ENCODE measurements around the gene OR2A2.

OR2A2 gene

DNA sequence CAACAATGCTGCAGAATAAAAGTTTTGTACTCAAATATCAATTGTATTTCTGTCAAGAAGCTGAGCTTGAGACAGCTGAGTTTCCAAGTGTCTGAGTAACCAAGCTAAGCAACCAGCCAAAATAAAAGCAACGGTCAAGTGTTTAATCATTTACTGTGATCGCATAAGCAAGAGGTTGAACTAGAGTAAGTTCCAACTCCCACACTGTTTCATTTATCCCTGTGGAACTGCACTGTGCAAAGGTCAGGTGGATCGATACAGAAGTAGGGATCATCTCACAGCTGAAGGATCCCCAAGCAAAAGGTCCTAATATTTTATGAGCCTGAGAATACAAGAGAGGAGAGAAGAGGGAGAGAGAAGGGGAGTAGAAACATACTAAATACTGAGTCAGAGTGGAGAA, 35.0 kb downstream of the OR2A2 start:
- no peaks in the 10 kb centered on the region for H3K27me3 Mint-ChIP-seq (ENCODE audit: low read depth, poor library complexity)
- no peak overlapping the region for H3K4me3 Mint-ChIP-seq
- peaks cover 6% of the 10 kb centered on the region for H3K36me3 Mint-ChIP-seq (ENCODE audit: low read depth)
- no peak for DNase-seq
- TF ChIP-seq, protein P1, sequence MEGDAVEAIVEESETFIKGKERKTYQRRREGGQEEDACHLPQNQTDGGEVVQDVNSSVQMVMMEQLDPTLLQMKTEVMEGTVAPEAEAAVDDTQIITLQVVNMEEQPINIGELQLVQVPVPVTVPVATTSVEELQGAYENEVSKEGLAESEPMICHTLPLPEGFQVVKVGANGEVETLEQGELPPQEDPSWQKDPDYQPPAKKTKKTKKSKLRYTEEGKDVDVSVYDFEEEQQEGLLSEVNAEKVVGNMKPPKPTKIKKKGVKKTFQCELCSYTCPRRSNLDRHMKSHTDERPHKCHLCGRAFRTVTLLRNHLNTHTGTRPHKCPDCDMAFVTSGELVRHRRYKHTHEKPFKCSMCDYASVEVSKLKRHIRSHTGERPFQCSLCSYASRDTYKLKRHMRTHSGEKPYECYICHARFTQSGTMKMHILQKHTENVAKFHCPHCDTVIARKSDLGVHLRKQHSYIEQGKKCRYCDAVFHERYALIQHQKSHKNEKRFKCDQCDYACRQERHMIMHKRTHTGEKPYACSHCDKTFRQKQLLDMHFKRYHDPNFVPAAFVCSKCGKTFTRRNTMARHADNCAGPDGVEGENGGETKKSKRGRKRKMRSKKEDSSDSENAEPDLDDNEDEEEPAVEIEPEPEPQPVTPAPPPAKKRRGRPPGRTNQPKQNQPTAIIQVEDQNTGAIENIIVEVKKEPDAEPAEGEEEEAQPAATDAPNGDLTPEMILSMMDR (IDR thresholded peaks at IDR 0.05) = no peak
- H3K27ac Mint-ChIP-seq = no peak overlapping the region
- peaks cover 31% of the 10 kb centered on the region for H3K9me3 Mint-ChIP-seq
- H3K4me1 Mint-ChIP-seq = no peaks in the 10 kb centered on the region

DNA sequence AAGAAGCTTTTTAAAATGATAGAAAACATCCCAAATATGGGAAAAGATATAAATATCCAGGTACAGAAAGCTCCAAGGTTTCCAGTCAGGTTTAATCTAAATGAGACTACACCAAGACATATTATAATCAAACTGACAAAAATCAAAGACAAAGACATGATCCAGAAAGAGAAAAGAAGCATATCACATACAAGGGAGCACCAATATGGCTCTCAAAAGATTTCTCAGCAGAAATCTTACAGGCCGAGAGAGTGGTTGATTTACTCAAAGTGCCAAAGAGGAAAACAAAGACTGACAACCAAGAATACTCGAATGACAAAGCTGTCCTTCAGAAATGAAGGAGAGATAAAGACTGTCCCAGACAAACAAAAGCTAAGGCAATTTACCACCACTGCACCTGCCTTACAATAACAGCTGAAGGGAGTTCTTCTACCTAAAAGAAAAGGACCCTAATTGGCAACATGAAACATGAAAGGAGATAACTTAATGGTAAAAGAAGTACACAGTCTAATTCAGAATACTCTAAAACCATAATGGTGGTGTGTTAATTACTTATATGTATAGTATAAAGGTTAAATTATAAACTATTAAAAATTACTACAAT, 38.9 kb downstream of the OR2A2 start:
- no peaks in the 10 kb centered on the region for H3K27me3 Mint-ChIP-seq (ENCODE audit: low read depth, poor library complexity)
- H3K27ac Mint-ChIP-seq = no peak overlapping the region
- peaks cover 6% of the 10 kb centered on the region for H3K36me3 Mint-ChIP-seq (ENCODE audit: low read depth)
- H3K4me3 Mint-ChIP-seq = no peak overlapping the region
- H3K4me1 Mint-ChIP-seq = no peaks in the 10 kb centered on the region
- peaks cover 50% of the 10 kb centered on the region for H3K9me3 Mint-ChIP-seq
- no peak for DNase-seq
- TF ChIP-seq, protein P1 (IDR thresholded peaks at IDR 0.05) = no peak

DNA sequence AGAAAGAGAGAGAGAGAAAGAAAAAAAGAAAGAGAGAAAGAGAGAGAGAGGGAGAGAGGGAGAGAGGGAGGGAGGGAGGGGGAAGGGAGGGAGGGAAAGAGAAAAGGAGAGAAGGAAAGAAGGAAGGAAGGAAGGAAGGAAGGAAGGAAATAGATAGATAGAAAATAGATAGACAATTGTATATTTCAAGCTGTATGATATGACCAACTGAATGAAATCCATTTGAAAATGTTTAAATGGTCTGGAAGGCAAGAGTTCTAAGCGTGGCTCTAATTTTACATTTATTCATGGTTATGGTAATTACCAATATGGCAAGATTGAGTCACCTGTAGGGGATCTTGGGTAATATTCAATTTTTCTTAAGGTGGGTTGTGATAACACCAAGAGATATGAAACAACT, 49.5 kb downstream of the OR2A2 start:
- TF ChIP-seq, protein P1 (IDR thresholded peaks at IDR 0.05) = no peak
- H3K27ac Mint-ChIP-seq = no peak overlapping the region
- no peaks in the 10 kb centered on the region for H3K9me3 Mint-ChIP-seq
- no peak overlapping the region for H3K4me3 Mint-ChIP-seq
- peaks cover 16% of the 10 kb centered on the region for H3K27me3 Mint-ChIP-seq (ENCODE audit: low read depth, poor library complexity)
- H3K36me3 Mint-ChIP-seq (ENCODE audit: low read depth) = no peaks in the 10 kb centered on the region
- H3K4me1 Mint-ChIP-seq = no peaks in the 10 kb centered on the region
- DNase-seq = no peak
